Adrenal gland (tissue), 5 donors: Measurements from ENCODE around the gene PMEPA1.

Experiments
- POLR2A ChIP-seq, 2 donors: fragments of 450-650 bp; IDR thresholded peaks; one replicate each; pipeline ENCODE4 v1.6.1; 2017; ENCODE audit warnings: antibody characterized with exemption in 2 of 2, mild to moderate bottlenecking in 2 of 2, moderate library complexity in 1 of 2
- TF ChIP-seq, protein P1 (sequence below), 6 experiments: fragments of 450-650 bp in 4 of 6; fragments of 200-600 bp in 2 of 6; sonication (generic) in 1 of 6; IDR thresholded peaks; 1 replicate in 5 of 6; 2 replicates in 1 of 6; pipeline versions ENCODE4 v1.5.1 to v1.8.0; 2016 to 2021; ENCODE audit warnings: antibody characterized with exemption in 6 of 6, mild to moderate bottlenecking in 2 of 6, moderate library complexity in 1 of 6
- donor health status: DM: no; HTN: no; CAD: no.

DNA sequence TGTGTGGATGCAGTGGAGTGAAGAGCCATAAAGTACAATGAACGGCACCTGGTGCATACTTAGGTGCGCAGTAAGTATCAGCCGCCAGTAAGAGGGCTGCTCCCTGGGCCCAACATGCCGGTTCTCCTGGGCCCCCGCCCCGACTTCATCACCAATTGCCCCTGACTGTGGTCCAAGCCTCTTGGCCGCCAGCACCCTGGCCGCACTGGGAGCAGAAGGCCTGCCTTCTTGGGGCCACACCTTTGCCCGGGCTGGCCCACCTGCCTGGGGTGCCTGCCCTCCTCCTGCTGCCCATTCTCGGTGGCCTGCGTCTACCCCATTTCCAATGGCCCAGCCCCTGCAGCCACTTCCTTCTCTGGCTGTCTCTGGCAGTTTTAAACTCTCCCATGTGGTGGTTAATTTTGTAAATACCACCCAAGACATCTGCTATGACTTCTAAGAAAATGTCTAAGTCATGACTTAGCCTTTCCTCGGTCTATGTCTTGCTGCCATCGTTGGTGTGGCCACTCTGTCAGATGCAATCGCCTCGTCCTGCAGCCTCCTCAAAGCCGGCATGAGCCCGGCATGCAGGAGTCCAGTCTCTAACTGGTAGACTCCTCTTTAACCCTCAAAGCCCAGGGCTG, 36.8 kb downstream of the PMEPA1 start:
- TF ChIP-seq, protein P1, sequence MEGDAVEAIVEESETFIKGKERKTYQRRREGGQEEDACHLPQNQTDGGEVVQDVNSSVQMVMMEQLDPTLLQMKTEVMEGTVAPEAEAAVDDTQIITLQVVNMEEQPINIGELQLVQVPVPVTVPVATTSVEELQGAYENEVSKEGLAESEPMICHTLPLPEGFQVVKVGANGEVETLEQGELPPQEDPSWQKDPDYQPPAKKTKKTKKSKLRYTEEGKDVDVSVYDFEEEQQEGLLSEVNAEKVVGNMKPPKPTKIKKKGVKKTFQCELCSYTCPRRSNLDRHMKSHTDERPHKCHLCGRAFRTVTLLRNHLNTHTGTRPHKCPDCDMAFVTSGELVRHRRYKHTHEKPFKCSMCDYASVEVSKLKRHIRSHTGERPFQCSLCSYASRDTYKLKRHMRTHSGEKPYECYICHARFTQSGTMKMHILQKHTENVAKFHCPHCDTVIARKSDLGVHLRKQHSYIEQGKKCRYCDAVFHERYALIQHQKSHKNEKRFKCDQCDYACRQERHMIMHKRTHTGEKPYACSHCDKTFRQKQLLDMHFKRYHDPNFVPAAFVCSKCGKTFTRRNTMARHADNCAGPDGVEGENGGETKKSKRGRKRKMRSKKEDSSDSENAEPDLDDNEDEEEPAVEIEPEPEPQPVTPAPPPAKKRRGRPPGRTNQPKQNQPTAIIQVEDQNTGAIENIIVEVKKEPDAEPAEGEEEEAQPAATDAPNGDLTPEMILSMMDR (IDR thresholded peaks at IDR 0.05), result no peak
- no peak for TF ChIP-seq POLR2A (IDR thresholded peaks at IDR 0.05)
